Subcutaneous adipose tissue (tissue), 4 donors: ENCODE data around the gene LRP1B. TPM values are rescaled to one million over a fixed set of nuclear protein-coding genes. Genes with fewer than 3 reads are reported as not detected.

Experiments
- total RNA-seq, 4 donors: library from RNA; depleted of rRNA; stranded (reverse); fragments of >200 nt; gene quantifications; one replicate each; pipeline ENCODE4 v1.1.0, GENCODE V29; 2016
- TF ChIP-seq, protein P1 (sequence below): fragments of 450-650 bp; IDR thresholded peaks from one replicate; pipeline ENCODE4 v1.5.1; 2016; ENCODE audit warnings: low read depth, mild to moderate bottlenecking, control low read depth, antibody characterized with exemption, moderate library complexity

Gene LRP1B
- total RNA-seq, 4 donors from 2014 or later, result 4.2 to 50.2 (median 14.7) TPM

- TF ChIP-seq, protein P1, sequence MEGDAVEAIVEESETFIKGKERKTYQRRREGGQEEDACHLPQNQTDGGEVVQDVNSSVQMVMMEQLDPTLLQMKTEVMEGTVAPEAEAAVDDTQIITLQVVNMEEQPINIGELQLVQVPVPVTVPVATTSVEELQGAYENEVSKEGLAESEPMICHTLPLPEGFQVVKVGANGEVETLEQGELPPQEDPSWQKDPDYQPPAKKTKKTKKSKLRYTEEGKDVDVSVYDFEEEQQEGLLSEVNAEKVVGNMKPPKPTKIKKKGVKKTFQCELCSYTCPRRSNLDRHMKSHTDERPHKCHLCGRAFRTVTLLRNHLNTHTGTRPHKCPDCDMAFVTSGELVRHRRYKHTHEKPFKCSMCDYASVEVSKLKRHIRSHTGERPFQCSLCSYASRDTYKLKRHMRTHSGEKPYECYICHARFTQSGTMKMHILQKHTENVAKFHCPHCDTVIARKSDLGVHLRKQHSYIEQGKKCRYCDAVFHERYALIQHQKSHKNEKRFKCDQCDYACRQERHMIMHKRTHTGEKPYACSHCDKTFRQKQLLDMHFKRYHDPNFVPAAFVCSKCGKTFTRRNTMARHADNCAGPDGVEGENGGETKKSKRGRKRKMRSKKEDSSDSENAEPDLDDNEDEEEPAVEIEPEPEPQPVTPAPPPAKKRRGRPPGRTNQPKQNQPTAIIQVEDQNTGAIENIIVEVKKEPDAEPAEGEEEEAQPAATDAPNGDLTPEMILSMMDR, result no peak
Observed at GRCh38 chr2:141311430-141311829, 819.4 kb downstream of the LRP1B start.

GRCh38 chr2:141306368-141306767 is 824.4 kb downstream of the LRP1B start:
- TF ChIP-seq, protein P1, result no peak

DNA sequence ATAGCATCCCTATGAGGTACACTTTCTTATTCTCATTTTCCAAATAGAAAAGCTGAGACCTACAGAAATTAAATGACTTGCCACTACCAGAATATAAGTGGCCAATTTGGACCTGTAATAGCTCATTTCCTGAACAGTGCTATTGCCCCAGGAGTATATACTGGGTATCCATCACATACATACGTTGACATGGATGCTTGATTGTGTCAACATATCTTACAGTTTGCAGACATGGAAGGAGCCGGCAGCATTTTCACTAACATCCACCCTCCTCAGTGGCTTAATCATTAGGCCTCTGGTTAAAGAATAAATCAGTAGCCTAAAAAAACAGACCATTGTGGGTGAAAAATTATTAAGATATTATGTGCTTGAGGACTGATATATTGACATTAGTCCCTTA is 829.3 kb downstream of the LRP1B start:
- TF ChIP-seq, protein P1, result no peak

GRCh38 chr2:141280037-141280436 is 850.8 kb downstream of the LRP1B start:
- TF ChIP-seq, protein P1, result no peak

DNA sequence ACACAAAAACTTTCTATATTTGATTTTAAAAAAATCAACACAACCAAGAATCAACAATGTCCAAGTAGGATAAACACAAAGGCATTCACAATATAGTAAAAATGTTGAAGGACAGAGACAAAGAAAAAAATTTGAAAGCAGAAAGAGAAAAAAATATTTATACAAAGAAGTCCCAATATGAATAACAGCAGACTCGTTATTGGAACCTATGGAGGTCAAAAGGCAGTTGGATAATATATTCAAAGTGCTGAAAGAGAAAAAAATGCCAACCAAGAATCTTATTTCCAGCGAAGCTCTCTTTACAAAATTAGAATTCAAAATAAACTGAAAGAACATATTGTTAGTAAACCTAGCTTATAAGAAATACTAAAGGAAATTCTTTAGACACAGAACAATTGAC is 859.5 kb downstream of the LRP1B start:
- TF ChIP-seq, protein P1, result no peak

DNA sequence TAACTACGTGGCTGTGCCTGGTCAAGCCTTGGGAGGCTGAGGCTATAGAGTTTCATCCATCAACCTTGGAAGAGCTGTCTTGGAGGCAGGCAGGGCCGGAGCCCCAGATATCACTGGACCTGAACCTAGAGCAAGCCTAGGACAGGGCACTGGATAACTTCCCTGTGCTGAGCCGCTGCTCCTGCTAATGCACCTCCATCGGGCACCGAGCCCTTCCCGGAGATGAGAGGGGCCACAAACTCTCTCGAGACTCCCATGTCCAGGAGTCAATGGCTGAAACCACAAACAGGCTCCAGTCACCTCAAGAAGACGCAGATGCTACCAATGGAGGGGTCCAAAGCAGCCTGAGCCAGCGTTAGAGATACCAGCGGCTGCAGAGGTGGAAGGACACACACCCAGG is 866.0 kb downstream of the LRP1B start:
- TF ChIP-seq, protein P1, result no peak

- TF ChIP-seq, protein P1, result no peak
Observed at GRCh38 chr2:141260911-141261310, 869.9 kb downstream of the LRP1B start.
